KG1 (cell line): ENCODE data around the gene MACROD2.

Source experiments
- DNase-seq: peaks from one replicate; lab custom pipeline; 2025; lab: John Stamatoyannopoulos, UW

The MACROD2 gene

DNA sequence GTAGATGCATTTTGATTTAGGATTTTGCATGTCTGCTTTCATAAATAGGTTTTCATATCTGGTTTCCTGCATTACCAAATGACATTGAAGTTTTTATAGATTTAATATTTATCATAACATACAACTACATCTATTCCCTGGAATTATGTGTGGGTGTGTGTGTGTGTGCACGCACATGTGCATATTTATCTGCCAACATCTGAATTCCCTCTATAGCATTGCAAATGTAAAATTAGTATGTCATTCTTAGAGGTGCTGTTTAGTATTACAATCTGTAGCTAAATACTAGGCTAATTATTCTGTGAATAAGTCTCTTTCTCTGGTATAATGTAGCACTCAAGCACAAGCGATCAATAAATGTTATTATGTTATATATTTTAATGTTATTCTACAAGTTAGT is 820.0 kb downstream of the MACROD2 start:
- DNase-seq = no peak

DNA sequence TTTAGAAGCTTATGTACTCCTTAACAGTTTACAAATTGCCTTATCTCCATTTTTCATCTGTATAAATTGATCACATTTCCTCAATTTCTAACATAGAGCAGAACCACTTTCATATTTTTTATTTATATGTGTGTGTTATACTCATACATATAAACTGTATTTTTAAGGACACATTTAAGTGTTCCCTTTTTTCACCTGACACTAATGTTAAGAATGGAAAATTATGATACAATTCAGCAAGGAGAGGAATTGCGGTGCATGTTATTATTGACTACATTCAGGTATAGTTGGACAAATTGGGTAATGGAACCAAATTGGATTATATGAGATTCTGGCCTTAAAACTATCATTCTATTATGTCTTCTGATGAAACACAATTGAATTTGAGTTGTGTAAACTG is 821.2 kb downstream of the MACROD2 start:
- no peak for DNase-seq

DNA sequence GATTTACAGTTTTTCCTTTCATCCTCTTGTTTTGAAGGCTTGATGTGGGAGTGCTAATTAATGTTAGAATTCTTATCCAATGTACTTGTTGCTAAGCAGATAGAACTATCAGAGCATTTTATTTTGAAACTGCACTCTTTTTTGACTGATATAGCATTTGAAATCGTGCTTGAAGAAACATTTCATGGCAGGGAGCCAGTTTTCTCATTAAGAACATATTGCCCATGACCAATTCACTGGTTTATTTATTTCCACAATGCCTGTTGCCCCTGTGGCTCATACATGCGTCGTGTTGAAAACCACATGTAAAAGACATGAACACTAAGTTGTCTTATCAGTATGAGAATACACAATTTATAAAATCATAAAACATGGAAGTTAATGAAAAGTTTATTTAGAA is 821.8 kb downstream of the MACROD2 start:
- DNase-seq = no peak

DNA sequence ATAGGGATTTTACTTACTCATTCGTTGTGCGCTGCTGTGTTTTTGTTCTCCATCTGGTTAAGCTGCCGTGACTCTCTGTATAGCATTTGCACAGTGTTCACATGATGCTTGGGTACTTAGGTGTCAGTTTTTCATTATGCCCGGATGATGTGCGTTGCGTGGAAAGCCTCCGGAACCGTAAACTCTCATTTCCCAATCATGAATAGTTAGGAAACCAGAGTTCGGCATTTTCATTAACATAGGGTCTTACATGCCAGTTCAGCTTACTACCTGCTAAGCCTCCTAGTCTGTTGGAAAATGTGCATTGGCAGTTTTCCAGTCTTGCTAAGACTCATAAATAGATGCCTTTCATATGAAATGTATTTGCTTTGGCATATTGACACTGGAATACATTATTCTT is 825.5 kb downstream of the MACROD2 start:
- DNase-seq = no peak

DNA sequence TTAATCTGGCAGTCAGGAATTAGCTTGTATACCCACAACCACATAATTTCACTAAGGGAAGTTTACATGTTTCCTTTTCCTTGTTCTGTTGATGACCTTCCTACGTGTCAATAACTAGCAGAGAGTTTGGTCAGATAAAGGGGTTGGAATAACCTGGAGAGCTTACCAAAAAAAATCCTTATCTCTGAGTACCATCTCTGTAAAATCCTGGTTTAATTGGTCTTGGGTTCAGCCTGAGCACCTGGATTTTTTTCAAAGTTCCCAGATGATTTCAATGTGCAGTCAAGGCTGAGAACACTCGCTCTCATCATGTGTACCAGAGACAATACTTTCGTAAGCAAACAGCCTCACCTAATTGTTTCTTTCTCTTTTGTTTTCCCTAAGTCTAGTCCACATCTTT is 825.9 kb downstream of the MACROD2 start:
- DNase-seq = no peak

DNA sequence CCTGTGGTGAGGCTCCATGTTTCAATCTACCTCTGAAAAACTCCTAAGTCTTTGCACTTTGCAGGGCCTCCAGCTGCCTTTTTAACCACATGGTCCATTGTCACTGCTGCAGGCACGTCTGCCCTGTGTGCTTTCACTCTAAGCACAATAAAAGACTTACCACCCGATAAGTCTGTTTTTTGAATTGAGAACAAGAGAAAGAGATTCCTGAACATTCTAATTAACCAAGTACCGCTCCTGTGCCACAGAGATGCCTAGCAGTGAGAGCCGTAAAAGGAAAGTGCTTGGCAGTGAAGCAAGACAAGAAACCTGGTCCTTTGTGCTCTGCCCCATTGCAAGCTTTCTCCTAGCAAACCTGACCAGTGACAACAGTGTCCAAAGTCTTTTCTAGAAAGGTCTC is 829.7 kb downstream of the MACROD2 start:
- DNase-seq = no peak

DNA sequence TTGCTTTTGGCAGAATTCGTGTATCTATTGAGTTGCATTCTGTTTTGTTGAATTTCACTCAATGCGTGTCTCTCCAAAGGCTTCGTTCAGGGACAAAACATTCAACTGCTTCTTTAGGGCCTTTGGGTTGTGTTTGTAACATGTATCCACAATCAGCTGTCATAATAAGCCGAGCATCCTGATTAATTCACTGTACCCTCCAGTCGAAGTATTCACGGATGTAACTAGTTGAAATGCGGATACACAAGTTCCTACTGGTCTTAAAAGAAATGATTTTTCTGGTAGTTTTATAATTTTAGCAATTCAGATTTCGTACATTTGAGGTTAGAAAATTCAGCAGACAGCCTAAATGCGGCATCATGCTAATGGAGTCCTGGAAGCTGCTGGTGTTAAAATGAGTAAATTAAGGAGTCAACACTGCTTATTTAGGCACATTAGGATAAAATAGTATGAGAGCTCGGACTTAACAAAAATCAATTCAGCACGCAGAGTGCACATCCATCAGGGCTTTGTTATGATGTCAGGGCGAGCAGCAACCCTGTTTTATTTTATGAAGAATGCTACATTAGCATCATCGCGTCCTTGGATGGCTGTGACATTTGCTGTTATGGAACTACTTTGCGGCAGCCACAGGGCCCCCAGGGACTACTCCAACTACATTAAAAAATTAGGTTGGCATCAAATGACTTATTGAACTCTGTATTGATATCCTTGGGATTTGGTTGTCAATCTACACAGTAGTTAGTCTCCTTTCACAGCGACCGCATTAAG is 831.4 kb downstream of the MACROD2 start:
- no peak for DNase-seq

DNA sequence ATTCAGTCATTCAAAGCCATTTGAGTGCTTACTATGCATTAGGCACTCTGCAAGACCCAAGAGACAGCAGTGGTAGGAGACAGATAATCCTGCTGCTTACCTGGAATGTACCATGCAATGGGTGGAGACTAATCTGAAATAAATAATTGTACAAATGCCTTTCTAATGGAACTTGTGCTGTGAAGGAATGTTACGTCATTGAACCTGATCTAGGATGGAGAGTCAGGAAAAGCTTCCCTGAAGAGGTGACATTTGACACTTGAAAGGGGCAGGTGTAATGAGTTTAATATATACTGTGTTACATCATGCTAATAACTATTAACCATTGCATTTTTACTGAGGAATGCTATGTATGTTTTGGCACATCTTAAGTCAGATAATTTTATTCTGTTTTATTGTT is 833.1 kb downstream of the MACROD2 start:
- DNase-seq = no peak

DNA sequence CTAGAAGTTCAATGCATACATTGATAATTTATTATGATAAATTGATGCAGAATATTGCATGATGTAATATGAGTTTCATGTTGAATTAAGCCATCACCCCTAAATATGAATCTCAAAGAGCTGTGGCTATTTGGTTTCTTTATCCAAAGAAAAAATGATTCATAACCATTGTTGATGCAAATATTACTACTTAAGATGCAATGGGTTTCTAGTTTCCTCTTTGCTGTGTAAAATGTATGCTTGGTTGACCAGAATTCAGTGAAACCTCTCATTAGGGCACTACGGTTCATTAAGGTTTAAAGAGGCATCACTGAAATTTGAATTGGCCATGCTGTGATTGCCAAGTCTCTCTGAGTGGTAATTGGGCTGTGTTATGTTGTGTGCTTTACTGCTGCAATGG is 834.6 kb downstream of the MACROD2 start:
- DNase-seq = no peak

DNA sequence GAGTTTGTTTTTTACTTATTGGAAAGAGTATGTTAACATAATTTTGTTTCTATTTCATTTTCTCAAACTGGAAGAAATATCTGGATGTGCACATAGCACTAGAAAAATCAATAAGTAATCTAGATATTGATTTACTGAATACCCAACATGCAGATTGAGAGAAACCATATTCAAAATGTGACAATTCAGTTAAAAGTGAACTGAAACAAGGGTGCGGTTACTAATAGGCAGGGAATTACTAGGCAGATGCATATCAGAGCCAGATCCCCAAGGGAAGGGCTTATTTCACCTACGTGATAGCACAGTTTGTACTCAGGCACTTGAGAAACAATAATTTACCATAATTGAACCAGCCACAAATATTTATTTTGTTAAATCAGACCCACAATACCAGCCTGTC is 835.1 kb downstream of the MACROD2 start:
- DNase-seq = no peak

DNA sequence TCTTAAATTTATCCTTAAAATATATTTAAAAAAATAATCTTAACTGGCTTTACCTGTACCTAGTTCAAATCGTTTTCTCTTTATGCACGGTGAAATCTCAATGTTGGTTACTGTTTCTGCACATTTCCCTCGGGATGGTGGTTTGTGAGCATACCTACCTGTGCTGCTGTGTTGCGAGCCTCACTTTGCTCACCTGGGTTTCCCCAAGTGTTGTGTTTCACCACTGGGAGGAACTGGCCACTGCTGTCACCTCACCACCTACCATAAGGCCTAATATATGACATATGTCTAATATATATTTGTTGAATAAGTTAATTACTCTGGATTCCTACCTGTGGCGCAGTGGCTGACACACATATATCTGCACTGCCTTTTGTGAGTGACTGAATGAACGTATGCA is 835.6 kb downstream of the MACROD2 start:
- no peak for DNase-seq

DNA sequence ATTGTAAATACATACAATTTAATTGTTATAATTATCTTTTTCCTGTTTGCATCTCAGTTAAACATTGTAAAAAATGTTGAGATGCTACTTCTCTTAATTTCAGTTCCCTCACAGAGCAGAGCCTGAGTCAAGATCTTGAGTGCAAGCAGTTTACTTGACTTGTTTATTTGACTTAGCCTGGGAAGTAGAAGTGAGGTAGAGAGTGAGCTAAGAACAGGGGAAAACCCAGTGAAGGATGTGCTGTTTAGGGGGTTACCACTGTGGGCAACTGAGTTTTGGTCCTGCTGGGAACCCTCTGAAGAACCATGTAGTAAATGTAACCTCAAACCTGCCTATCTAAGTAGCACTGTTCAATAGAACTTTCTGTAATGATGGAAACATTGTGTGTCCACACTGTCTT is 837.3 kb downstream of the MACROD2 start:
- DNase-seq = no peak

DNA sequence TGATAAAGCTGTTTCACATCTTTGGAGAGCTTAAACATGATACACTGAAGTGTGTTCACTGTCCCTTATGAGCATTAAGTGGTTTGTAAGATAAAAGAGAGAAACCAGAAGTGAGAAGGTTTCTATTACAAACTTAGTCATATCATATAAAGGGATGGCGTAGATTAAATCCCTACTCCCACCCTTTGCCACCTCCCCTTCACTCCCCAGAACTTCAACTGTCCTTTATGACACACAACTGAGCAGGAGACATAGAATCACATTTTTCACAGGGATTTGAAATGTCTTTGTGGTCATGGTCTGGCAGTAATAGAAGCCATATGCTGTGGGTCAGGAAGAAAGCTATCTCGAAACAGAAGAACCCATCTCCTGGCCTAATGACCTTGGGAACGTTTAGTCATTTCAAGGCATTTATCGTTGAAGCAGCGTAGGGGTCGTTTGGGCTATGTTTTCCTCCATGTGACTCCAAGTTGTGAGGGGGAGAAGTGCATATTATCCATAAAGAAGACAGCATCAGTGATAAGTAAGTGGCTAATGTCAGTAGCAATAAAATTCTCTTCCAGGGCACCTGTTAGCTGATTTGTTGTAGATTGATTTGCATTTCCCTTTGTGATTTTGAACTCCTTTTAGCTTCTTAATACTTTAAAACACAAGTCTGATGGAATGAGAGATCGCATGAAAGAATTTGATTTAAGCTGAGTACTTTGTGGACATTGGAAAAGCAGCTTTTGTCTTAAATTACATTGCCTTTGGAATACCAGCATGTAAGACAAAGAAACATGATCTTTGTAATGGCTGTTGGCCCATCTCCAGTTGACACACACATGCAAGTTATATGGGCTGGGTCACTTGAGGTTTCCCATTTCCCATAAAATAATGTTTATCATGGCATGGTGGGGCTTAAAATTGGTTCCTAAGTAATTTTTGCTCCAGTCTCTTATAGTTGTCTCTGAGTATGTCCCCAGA is 843.6 kb downstream of the MACROD2 start:
- DNase-seq = no peak

DNA sequence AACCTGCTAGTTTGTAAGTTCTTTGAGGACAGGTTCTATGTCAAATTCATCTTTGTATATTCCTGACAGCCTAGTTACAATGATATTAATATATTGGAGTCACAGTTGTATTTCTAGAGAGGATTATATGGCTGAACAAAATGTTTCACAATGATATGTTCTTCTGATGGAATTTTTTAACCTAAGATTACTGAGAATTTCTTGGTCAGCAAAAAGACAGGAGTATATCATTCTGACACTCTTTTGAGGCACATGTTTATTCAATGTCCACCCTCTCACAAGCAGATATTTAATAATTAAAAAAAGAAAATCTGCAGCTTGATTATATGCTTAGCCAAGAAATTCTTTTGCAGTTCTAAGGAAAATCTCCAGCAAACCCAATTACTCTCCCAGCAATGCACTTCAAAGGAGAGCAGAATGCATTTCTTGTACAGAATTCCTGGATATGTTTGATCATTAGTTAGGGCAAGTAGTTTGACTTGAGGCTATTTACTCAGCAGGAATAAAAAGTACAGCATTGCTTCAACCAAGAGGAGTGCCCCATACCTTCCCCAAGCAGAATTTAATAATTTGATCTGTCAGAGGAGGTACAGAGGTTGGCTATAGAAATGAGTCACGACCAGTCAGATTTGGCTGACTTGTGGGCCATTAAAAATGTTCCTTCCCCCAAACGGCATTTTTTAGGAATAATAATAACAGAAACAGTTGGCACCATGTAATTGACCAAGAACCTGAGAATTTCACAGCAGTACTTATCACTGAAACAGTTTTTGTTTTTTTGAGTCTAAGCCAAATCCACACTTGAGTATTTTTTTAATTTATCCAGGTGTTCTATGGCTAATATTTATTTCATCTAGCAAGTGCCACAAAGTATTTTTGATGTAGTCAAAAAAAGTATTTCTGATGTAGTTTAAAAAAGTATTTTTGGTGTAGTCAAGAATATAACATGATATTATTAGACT is 850.2 kb downstream of the MACROD2 start:
- no peak for DNase-seq

DNA sequence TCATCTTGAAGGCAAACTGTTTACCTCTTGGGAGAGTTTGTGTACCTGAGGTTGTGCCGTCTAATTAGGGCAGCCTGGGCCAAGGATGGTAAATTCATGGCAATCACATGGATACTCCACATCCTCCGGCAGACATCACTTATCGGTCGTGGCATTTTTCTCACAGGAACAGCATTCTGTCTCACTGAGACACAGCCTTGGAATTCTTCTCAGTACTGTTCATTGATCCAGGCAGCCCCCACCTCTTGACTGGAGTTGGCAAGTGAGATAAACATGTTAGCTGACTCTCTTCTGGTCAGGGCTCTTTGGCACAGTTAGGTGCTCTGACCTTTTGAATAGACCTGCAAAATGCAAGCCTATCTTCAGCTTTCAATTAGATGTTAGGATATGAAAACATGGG is 853.5 kb downstream of the MACROD2 start:
- DNase-seq = no peak

DNA sequence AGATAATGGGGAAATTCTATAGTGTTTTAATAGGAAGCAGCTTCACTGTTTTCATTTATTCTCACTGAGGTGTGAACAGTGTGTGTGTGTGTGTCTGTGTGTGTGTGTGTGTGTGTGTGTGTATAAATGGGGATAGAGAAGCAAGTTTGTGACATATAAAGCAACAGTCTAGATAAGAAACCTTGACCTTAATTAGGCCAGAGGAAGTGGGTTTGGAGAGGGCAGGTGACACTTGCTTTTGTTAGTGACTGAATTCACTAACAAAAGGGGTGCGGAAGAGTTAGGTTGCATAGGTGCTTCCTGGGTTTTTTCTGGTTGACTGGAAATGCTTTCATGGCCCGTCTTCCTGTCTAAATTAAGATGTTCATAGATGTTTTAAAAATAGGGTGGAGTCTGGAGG is 857.8 kb downstream of the MACROD2 start:
- no peak for DNase-seq

DNA sequence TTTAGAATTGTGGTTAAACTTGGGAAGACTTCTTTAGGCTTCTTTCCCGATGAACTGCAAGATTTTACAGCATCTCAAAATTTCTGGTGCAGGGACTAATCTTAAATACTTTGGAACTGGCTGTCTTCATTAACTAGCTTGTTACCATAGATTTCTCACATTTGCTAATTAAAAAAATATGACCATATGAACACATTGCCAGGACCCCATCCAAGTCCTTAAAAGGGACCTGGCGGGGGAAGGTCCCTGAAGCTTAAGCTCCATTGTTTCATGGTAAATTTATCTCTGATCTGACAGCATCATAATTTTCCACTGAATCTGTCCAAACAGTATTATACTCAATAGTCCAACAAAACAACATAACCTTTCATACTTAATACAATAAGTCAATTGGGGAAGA is 859.9 kb downstream of the MACROD2 start:
- no peak for DNase-seq

DNA sequence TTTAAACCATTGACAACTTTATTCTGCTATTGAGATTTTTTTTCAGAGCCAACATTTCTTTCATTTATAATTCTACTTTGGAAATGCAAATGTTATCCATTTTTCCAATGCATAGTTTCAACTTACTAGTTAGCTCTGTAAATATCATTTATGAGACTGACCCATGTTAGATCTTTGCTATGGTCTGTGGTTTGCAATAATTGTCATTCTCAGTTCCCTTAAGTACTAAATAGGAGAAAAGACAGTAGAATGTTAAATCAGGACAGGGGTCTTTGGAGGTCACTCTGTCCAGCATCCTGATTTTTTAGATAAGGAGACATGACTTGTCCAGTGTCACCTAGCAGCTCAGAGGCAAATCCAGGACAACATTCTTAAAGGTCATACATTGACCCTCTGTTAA is 864.3 kb downstream of the MACROD2 start:
- DNase-seq = no peak

DNA sequence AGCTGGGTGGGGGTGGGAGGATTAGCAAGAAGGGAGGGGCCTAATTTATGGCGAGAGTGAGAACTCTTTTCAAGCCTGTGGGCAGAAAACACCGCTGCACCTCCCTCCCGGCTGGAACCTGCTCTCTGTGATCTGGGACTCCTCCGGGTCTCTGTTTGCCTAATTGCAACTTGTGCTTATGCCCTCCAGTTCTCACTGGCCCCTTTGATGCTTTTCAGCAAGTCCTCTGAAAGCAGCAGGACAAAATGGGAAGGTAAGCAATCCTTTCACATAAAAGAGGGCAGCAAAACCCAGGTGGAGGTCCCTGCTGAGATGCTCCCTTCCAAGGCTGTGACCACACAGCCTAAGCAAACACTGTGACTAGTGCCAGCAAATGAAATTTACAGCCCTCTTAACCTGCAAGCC is 865.1 kb downstream of the MACROD2 start:
- DNase-seq = no peak

DNA sequence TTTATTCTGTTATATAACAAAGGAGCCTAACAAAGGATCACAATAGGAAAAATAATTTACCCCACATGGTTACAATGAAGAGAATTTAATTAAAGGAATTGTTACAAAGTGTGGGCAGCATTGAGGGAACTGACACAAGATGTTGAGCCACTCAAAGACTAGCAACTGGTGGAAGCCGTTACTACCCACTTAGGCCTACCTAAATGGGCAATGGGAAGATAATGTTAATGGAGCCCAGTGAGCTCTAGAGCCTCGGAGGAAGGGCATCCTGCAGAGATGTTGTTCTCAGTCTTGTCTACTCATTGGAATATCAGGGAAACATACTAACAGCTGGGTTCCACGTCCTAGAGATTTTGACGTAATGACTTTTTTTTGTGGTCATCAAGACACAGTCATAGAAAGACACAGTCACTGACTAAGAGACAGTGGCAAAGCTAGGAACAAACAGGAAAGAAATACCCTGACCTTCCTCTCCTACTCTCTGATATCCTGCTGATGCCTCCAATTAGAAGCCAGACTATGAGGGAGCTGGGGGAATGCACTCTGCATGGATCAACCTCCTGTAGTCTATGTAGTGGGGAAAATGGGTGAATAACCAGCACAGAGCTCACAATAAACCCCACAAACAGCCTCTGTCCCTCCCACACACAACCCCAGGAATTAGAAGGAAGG is 865.8 kb downstream of the MACROD2 start:
- no peak for DNase-seq

DNA sequence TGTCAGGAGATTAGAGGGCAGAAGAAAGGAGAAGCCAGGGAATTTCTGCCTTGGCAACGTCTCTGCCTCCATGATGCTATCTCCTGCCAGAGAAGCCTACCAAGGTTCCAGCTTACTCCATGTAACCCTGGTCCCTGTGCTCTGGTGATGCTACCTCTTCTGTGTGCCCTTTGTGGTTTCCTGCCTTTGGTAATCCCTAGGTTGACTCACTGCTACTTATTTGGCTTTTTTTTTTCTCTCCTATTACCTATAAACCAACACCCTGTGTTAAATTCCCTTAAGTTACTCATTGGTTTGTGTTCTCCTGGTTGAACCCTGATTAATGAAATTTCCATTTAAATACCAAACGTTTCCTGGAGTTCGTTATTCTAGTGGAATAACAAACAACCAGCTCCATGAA is 869.9 kb downstream of the MACROD2 start:
- DNase-seq = no peak

DNA sequence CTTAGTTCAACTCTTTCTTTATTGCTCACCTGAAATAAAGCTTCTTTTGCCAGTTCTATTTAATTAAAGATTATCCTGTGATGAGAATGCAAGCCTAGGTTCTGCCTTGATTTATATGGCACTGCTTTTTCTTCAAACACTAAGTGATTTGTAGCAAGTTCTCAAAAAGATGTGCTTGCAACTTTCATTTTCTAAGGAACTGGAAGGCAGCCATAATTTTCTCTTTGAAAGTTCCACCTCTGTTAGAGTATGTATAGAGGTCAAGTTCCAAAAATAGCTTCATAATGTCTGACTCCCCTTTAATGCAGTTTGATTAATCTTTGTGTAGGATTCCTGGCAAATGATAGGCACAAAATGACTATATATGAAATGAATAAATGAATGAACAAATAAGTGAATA is 870.4 kb downstream of the MACROD2 start:
- no peak for DNase-seq
